Measurements from ENCODE around the gene BAG3.

DNA sequence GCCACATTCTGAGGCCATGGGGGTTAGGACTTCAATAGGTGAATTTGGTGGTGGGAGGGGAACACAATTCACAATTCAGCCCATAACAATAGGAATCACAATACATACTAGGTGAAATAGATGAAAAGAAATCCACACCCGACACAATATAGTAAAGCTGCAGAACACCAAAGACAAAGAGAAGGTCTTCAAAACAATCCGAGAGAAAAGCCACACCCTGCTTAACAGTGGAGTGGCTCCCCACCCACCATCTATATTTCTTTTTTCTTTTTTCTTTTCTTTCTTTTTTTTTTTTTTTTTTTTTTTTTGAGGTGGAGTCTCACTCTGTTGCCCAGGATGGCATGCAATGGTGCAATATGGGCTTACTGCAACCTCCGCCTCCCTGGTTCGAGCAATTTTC is 39.7 kb upstream of the BAG3 start:
- TF ChIP-seq, protein P1, sequence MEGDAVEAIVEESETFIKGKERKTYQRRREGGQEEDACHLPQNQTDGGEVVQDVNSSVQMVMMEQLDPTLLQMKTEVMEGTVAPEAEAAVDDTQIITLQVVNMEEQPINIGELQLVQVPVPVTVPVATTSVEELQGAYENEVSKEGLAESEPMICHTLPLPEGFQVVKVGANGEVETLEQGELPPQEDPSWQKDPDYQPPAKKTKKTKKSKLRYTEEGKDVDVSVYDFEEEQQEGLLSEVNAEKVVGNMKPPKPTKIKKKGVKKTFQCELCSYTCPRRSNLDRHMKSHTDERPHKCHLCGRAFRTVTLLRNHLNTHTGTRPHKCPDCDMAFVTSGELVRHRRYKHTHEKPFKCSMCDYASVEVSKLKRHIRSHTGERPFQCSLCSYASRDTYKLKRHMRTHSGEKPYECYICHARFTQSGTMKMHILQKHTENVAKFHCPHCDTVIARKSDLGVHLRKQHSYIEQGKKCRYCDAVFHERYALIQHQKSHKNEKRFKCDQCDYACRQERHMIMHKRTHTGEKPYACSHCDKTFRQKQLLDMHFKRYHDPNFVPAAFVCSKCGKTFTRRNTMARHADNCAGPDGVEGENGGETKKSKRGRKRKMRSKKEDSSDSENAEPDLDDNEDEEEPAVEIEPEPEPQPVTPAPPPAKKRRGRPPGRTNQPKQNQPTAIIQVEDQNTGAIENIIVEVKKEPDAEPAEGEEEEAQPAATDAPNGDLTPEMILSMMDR (conservative IDR thresholded peaks at IDR 0.05; ENCODE audit: low read length): no peak
- TF ChIP-seq EZH2phosphoT487 (IDR thresholded peaks at IDR 0.05; ENCODE audit: borderline replicate concordance, low read depth, low read length): no peak
